ENCODE results near the gene OSGEPL1. TPM values are rescaled to one million over a fixed set of nuclear protein-coding genes. Genes with fewer than 3 reads are reported as not detected.
A peak's percentile ranks its signal among the peaks of the same experiment; 100 is the strongest.
"Not testable (repeated sequence)": the region's sequence is repeated elsewhere in the genome, so short reads cannot be mapped to it uniquely, and the experiment has no call there.

Gene OSGEPL1
- total RNA-seq, 1 donor from 2014 or later, result 6.2 TPM

DNA sequence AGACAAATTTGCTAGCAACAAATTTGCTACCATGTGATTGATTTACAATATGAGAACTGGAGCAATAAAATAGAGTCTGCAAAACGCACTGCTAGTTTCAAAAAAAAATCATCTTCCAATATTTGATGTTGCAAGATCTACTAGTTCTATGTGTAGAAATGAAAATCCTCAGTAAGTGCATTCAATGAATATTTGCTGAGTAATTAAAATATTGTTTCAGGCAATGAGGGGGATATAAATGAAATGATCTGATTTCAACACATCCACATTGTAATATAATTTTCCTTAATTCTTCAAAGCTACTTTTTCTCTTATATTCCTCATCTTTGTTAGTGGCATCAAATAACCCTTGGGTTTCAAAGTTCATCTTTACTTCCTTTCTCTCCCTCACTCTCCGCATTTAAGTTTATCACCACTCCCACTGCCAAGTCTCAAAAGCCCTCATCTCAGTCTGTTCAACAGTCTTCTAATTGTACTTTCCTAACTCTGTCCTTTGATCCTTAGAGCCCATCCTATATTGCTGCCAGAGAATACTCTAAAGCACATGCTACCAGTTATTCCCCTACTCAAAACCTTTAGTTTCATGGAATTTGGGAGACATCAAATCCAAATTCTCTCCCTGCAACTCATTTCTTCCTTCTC is 6.2 kb downstream of the OSGEPL1 start:
- DNase-seq (ENCODE audit: low spot score) (no peak), ATAC-seq (no peak)
- intact Hi-C loops (cut with DNase I), result no loop called here

DNA sequence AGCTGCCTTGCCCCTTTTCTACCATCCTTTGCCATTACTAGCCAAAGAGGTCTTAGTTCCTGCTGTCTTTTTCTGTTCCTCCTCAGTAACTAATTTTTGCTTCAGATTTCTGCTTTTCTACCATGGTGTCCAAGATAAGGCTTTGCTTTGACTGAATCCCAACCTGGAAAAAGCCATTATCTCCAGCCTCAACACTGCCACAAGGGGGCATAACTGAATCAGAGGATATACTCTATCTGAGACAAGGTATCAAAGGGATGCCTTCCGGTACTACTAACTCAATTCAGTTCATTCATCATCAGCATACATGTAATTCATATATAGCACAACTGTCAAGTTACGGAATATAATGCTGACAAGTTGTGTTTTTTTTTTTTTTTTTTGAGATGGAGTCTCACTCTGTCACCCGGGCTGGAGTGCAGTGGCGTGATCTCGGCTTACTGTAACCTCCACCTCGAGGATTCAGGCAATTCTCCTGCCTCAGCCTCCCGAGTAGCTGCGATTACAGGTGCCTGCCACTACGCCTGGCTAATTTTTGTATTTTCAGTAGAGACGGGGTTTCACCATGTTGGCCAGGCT is 11.4 kb downstream of the OSGEPL1 start:
- intact Hi-C loops (cut with DNase I), result no loop called here
- DNase-seq (ENCODE audit: low spot score), result no peak
- ATAC-seq, result no peak

DNA sequence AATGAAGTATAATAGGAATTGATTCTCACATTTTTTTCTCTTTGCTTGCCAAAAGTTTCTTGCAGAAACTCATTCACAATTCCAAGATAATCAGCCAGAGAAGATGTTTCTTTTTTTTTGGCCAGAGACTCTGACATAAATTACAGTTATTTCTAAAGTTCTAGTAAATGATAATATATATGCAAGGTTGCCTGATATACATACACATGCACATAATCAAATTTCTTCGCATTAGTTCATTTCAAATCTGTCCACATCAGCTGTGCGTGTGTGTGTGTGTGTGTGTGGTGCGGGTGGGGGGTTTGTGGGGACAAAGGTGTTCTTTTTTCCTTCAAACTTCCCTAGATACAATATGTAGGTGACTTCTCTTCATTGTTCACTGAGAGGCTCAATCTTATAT is 33.2 kb downstream of the OSGEPL1 start:
- no peak for ATAC-seq
- no peak for DNase-seq (ENCODE audit: low spot score)
- intact Hi-C loops (cut with DNase I), result no loop called here

DNA sequence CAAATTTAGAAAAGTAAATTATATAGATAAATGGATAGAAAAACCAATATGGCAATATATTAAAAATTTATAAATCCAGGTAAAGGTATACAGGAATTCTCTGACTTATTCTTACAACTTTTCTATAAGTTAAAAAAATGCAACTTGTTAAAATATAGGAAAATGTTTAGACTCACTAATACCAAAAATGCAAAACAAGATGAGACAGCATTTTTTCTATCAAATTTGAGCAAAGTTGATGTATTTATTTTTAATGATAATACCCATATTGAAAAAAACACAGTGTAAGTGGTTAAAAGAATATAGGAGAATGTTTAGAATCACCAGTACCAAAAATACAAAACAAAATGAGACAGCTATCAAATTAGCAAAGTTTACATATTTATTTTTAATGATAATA is 35.7 kb downstream of the OSGEPL1 start:
- intact Hi-C loops (cut with DNase I), result no loop called here
- ATAC-seq (no peak), DNase-seq (ENCODE audit: low spot score) (no peak)

DNA sequence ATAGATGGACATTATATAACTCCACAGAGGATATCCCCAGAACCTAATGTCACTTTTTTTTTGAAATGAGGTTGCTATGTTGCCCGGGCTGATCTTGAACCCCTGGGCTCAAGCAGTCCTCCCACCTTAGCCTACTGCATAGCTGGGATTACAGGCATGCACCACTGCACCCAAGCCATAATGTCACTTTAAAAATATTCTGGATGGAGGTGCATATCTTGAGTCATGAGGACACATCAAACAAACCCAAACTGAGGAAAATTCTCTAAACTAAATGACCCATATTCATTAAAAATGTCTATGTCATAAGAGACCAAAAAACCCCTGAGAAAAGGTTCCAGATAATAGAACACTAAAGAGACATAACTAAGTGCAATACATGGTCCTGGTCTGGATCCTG is 36.3 kb downstream of the OSGEPL1 start:
- DNase-seq (ENCODE audit: low spot score), result no peak
- ATAC-seq, result no peak
- intact Hi-C loops (cut with DNase I), result no loop called here

DNA sequence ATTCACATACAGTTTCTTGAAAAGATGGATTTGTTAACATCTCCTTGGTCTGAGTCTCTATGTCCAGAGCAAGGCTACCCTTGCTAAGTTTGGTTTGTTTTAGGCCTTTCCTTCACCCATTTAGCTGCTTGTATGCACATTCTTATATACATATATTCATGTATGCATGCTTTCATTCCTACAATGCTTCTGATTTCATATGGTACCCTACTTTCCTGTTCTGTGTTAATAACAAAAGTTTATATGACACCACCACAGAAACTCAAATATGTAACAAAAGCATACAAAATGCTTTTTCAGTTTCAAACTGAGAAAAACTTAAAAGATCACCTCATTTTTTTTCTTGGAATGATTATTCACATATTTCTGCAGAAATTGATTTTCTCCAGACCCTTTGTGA is 39.4 kb downstream of the OSGEPL1 start:
- DNase-seq (ENCODE audit: low spot score), result no peak
- no peak for ATAC-seq
- intact Hi-C loops (cut with DNase I), result no loop called here

DNA sequence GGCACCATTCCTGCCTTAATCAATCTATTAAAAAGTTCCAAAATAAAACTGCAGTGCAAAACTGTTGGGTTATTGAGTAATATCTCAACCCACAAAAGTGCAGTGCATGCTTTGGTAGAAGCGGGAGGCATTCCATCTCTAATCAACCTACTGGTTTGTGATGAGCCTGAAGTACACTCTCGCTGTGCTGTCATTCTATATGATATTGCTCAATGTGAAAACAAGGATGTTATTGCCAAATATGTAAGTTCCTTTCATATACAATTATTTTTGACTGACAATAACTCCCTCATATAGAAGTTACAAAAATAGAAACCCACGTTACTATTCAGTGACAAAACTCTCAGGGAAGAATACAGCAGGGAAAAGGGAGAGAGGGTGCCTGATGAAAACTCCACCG is 43.0 kb downstream of the OSGEPL1 start:
- ATAC-seq (no peak), DNase-seq (ENCODE audit: low spot score) (no peak)
- intact Hi-C loops (cut with DNase I), result no loop called here

DNA sequence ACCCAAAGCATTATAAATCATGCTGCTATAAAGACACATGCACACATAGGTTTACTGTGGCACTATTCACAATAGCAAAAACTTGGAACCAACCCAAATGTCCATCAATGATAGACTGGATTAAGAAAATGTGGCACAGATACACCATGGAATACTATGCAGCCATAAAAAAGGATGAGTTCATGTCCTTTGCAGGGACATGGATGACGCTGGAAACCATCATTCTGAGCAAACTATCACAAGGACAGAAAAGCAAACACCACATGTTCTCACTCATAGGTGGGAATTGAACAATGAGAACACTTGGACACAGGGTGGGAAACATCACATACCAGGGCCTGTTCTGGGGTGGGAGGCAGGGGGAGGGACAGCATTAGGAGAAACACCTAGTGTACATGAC is 45.0 kb downstream of the OSGEPL1 start:
- DNase-seq (ENCODE audit: low spot score), result not testable (repeated sequence)

DNA sequence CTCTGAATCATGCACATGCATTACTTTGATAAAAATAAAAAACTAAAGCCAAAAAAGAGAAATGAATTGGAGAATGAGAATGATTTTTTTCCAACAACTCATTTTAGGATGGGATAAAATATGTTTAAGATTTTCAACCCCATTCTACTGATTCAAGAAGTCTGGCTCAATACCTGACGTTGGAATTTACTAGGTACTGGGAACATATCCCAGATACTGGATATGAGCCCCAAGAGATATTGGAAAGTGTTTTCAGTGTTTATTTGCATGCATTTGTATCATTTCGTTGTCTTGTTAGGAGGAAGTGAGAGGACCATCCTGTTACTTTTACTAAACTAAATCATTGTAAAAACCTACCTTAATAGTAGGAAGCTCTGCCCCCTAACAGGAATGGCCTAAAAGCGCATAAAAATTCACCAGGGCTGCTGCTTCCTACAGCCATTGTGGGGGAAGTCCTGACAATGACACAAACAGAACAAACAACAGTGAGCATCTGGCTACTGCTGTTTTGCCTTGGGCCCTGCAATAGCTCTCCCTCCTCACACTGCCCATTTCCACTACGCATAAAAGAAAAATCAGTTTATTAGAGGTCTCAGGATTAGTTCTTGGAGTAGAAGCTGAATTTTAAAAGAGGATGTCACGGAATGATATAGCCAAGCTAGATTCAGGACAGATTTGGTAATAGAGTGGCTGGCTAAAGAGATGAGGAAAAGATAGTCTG is 52.9 kb downstream of the OSGEPL1 start:
- ATAC-seq (no peak), DNase-seq (ENCODE audit: low spot score) (no peak)
- intact Hi-C loops (cut with DNase I), result no loop called here

More for the DNA sequence above, 45.0 kb downstream of the OSGEPL1 start:
- ATAC-seq; intact Hi-C loops (cut with DNase I): not testable (repeated sequence)

DNA sequence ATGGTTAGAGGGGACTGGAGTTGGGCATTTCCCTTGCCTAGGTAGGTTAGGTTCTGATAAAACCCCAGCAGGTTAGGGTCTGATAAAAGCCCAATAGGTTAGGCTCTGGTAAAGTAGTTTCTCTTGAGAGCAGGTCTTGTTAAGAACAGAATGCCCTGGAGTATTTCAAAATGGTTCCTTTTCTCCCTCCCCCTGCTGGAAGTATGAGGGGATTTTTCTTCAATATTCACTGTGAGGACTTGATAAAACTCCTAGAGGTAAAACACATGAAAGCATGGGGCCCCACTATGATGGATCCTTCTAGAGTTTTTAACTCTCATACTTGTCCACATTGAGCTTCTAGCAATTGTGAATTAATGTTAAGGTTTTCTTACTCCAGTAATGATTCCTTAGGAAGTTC is 60.5 kb downstream of the OSGEPL1 start:
- DNase-seq (ENCODE audit: low spot score) (no peak), ATAC-seq (no peak)
- intact Hi-C loops (cut with DNase I), result no loop called here

DNA sequence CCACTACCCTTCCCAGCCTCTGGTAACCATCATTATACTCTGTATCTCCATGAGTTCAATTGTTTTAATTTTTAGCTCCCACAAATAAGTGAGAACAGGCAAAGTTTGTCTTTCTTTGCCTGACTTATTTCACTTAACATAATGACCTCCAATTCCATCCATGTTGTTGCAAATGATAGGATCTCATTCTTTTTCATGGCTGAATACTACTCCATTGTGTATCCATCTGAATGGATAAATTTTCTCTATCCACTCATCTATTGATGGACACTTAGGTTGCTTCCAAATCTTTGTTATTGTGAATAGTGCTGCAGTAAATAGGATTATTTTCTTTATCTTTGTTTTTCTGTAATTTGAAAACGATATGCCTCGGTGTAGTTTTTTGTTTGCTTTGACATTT is 61.9 kb downstream of the OSGEPL1 start:
- ATAC-seq, result no peak
- intact Hi-C loops (cut with DNase I), result no loop called here
- DNase-seq (ENCODE audit: low spot score), result no peak

DNA sequence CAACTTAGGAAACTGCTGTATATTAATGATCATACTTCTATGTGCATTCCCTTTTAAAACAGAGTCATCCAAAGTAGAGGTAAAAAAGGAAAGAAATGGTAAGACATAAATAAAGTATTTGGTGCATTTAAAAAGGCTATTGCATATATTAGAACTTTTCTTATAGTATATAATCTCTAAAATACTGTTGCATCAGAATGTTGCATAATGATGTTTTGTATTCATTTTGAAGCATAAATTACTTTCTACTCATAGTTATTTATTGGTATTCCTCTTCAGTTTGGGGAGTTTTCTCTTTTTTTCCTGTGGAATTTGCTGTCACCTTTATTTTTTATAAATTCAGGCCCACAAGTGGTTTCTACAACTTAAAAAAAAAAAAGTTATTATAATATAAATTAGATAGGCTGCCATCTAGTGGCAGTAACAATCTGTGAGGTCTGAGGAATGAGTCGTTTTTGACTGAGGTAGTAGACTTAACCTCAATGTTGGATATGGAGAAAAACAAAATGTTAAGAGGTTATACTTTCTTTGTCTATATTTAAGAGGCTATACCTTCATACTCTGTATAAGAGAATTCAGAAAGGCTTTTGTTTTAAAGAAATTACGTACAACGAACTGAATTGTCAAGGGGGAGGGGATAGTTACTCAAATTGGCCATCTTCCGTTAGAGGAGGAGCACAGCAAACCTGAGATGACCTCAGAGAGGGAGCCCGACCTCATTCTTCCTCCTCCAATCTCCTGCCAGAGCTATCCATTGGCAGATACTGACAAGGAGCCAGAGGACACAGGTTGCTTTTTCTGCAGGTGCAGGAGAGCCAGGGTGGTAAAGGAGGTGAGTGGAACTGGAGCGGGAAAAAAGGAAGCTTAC is 64.3 kb downstream of the OSGEPL1 start:
- DNase-seq (ENCODE audit: low spot score), result no peak
- peak; percentile 67 for ATAC-seq
- intact Hi-C loops (cut with DNase I), result no loop called here

Other genes with a start within 250 kb of the OSGEPL1 start
- gene SLC40A1, start 182.0 kb downstream of the OSGEPL1 start, total RNA-seq, result 48.6 TPM
- 40.3 TPM for gene ASNSD1, start 101.3 kb downstream of the OSGEPL1 start, total RNA-seq
- 30.3 TPM for gene ANKAR, start 88.1 kb downstream of the OSGEPL1 start, total RNA-seq
- 52.9 TPM for gene ORMDL1, start 21.5 kb upstream of the OSGEPL1 start, total RNA-seq
- gene PMS1, start 21.7 kb upstream of the OSGEPL1 start, total RNA-seq, result 27.5 TPM